Loucy (cell line): ENCODE data around the gene GPSM3.

Experiments used
- CTCF ChIP-seq: fragments of 200-600 bp; sonication (generic); conservative IDR thresholded peaks from 2 replicates; pipeline ENCODE4 v1.5.1; 2014; ENCODE audit warnings: mild to moderate bottlenecking, antibody characterized with exemption, low read length
- EZH2phosphoT487 ChIP-seq: fragments of 200-600 bp; IDR thresholded peaks from 2 replicates; pipeline ENCODE4 v1.6.1; 2018; ENCODE audit warnings: antibody characterized with exemption, mild to moderate bottlenecking, moderate library complexity, borderline replicate concordance

DNA sequence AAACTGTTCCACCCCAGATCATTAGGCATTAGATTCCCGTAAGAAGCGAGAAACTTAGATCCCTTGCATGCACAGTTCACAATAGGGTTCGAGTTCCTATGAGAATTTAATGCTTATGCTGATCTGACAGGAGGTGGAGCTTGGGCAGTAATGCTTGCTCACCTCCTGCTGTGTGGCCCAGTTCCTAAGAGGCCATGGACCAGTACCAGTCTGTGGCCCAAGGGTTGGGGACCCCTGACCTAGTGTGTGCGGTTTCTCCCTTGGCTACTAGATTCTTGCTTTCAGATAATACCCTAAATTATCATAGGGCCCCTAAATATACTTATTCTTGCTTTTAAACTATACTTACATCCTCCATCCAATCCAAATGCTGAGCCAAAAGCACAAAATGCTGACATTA, 1.9 kb upstream of the GPSM3 start:
- no peak for TF ChIP-seq CTCF
- no peak for TF ChIP-seq EZH2phosphoT487
